ENCODE measurements around the gene SDE2. TPM values are rescaled to one million over a fixed set of nuclear protein-coding genes. Genes with fewer than 3 reads are reported as not detected.

Gene SDE2
- total and polyA plus RNA-seq, 2 donors (not counting 1 experiment from before 2014, with no cell fraction given) = 10.0 to 26.0 TPM

- Histone ChIP-seq H3K9me3 (ENCODE audit: control extremely low read depth in 1 of 3, control insufficient read depth in 2 of 3, insufficient read depth in 1 of 3, low read length in 2 of 3) (no peaks in the 10 kb centered on the region), H3K4me1 (ENCODE audit: control insufficient read depth in 2 of 2, insufficient read depth in 2 of 2, low read length in 2 of 2) (peaks cover 16 to 23% of the 10 kb centered on the region in 2 donors), H3K4me2 (replicated peaks; ENCODE audit: low read depth, low read length, poor library complexity, severe bottlenecking) (no peak overlapping the region), H2AFZ (ENCODE audit: insufficient read depth, low read depth, low read length, poor library complexity, severe bottlenecking) (no peak overlapping the region), H3K27ac (ENCODE audit: low read length in 2 of 2) (no peak overlapping the region), H3K79me2 (ENCODE audit: control insufficient read depth, insufficient read depth, low read length) (no peaks in the 10 kb centered on the region), H3K36me3 (replicated peaks in 1 of 2; ENCODE audit: control extremely low read depth in 1 of 2, control insufficient read depth in 1 of 2, extremely low read depth in 1 of 2, insufficient read depth in 2 of 2, low read length in 1 of 2) (peaks cover 0 to 2% of the 10 kb centered on the region in 2 experiments), H4K20me1 (ENCODE audit: control insufficient read depth, insufficient read depth, low read length, poor library complexity, severe bottlenecking) (no peaks in the 10 kb centered on the region), H3K4me3 (ENCODE audit: control extremely low read depth in 1 of 5, extremely low read depth in 1 of 5, insufficient read depth in 1 of 5, low read depth in 2 of 5, low read length in 4 of 5) (no peak overlapping the region), H3K9ac (ENCODE audit: low read length) (no peak overlapping the region), H3K27me3 (replicated peaks in 1 of 4; ENCODE audit: control extremely low read depth in 1 of 4, control insufficient read depth in 3 of 4, insufficient read depth in 4 of 4, low read length in 3 of 4) (no peaks in the 10 kb centered on the region)
- ATAC-seq (ENCODE audit: low read depth) (no peak), DNase-seq (no peak)
- intact Hi-C loops (cut with micrococcal nuclease) = no loop called here
- WGBS (ENCODE audit: insufficient coverage) = 93% methylated on average over 6 of the region's 10 CpGs
- POLR2A ChIA-PET = no interaction called here
- no peaks in the 10 kb centered on the region for H3K27me3 Mint-ChIP-seq
- H3K4me1 Mint-ChIP-seq = peaks cover 22% of the 10 kb centered on the region
- H3K9me3 Mint-ChIP-seq (ENCODE audit: insufficient read depth) = no peaks in the 10 kb centered on the region
- H3K4me3 Mint-ChIP-seq = no peak overlapping the region
- no peak overlapping the region for H3K27ac Mint-ChIP-seq
- CTCF ChIA-PET = interaction anchor here (0.6 to 6.4 kb wide), 13 partner anchors 12 to 655 kb away, joined by 3 to 86 read pairs (median 6); partner anchors contain the start of gene SRP9
- TF ChIP-seq EZH2 (IDR thresholded peaks at IDR 0.05; ENCODE audit: borderline replicate concordance, insufficient read depth, low read depth, low read length, poor library complexity, severe bottlenecking) (no peak), CTCF (IDR thresholded peaks at IDR 0.05) (no peak)
Observed at GRCh38 chr1:225974454-225974853, 24.7 kb downstream of the SDE2 start.

- Mint-ChIP-seq H3K27me3 (no peaks in the 10 kb centered on the region), H3K4me3 (no peak overlapping the region), H3K4me1 (peaks cover 14% of the 10 kb centered on the region), H3K9me3 (ENCODE audit: insufficient read depth) (no peaks in the 10 kb centered on the region), H3K27ac (no peak overlapping the region)
- peaks cover 0 to 2% of the 10 kb centered on the region in 2 experiments for H3K36me3 ChIP-seq (replicated peaks in 1 of 2; ENCODE audit: control extremely low read depth in 1 of 2, control insufficient read depth in 1 of 2, extremely low read depth in 1 of 2, insufficient read depth in 2 of 2, low read length in 1 of 2)
- no peak overlapping the region for H3K27ac ChIP-seq (ENCODE audit: low read length in 2 of 2)
- intact Hi-C loops (cut with micrococcal nuclease) = no loop called here
- no peaks in the 10 kb centered on the region for H3K79me2 ChIP-seq (ENCODE audit: control insufficient read depth, insufficient read depth, low read length)
- no peaks in the 10 kb centered on the region for H3K9me3 ChIP-seq (ENCODE audit: control extremely low read depth in 1 of 3, control insufficient read depth in 2 of 3, insufficient read depth in 1 of 3, low read length in 2 of 3)
- POLR2A ChIA-PET = interaction anchor here (0.7 kb wide), 1 partner anchor 506 kb away, joined by 3 read pairs; no protein-coding TSS in a partner anchor
- no peaks in the 10 kb centered on the region for H4K20me1 ChIP-seq (ENCODE audit: control insufficient read depth, insufficient read depth, low read length, poor library complexity, severe bottlenecking)
- ATAC-seq (ENCODE audit: low read depth) = no peak
- H2AFZ ChIP-seq (ENCODE audit: insufficient read depth, low read depth, low read length, poor library complexity, severe bottlenecking) = no peak overlapping the region
- no peak for TF ChIP-seq EZH2 (IDR thresholded peaks at IDR 0.05; ENCODE audit: borderline replicate concordance, insufficient read depth, low read depth, low read length, poor library complexity, severe bottlenecking)
- no peak for TF ChIP-seq CTCF (IDR thresholded peaks at IDR 0.05)
- CTCF ChIA-PET = interaction anchor here (1.6 to 6.4 kb wide), 4 partner anchors 10 to 654 kb away, joined by 3 to 86 read pairs (median 20); partner anchors contain the start of gene SRP9
- H3K27me3 ChIP-seq (replicated peaks in 1 of 4; ENCODE audit: control extremely low read depth in 1 of 4, control insufficient read depth in 3 of 4, insufficient read depth in 4 of 4, low read length in 3 of 4) = no peaks in the 10 kb centered on the region
- DNase-seq = no peak
- WGBS (ENCODE audit: insufficient coverage) = 86% methylated on average over 4 of the region's 5 CpGs
- peaks cover 10 to 17% of the 10 kb centered on the region in 2 donors for H3K4me1 ChIP-seq (ENCODE audit: control insufficient read depth in 2 of 2, insufficient read depth in 2 of 2, low read length in 2 of 2)
- H3K4me2 ChIP-seq (replicated peaks; ENCODE audit: low read depth, low read length, poor library complexity, severe bottlenecking) = no peak overlapping the region
- H3K9ac ChIP-seq (ENCODE audit: low read length) = no peak overlapping the region
- H3K4me3 ChIP-seq (ENCODE audit: control extremely low read depth in 1 of 5, extremely low read depth in 1 of 5, insufficient read depth in 1 of 5, low read depth in 2 of 5, low read length in 4 of 5) = no peak overlapping the region
Observed at GRCh38 chr1:225973158-225973557, 26.0 kb downstream of the SDE2 start.

Data from B cell (primary cell).